HG03159 (cell line): ENCODE data around the gene ASXL1.

Experiments used
- ATAC-seq: cut with Tn5 transposase; IDR thresholded peaks from one replicate; pipeline ENCODE4 v1.9.1; 2021; ENCODE audit warnings: mild to moderate bottlenecking, moderate library complexity; ENCODE audit not compliant: unreplicated experiment

Gene ASXL1

DNA sequence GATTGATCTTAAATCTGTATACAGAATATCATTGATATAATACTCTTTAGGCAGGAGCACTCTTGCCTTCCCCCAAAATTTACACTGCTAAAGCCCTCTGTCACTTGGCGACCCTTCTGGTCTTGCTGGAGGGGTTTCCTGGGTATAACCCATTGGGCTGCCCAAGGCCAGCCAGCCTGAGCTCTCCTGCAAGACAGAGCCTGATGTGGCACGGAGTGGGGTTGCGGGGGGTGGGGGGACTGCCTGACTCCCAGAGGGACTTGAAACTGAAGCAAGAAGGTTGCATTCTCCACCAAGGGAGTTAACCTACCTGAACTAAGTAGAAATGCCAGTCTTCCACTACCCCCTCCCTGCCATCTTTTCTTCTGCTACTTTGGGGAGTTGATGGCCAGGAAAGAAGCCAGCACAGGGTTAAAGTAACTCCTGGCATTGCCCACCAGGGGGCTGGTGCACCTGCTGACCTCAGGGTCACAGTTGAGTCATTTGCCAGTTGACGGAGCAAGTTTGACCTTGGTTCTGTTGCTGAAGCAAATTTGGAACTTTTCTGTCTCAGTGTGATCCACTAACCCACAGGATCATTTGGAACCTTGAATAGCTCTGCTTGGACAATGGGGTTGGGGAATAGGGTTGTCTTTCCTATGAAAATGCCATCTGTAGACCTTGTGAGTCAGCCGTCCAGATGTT, 79.4 kb downstream of the ASXL1 start:
- ATAC-seq, result no peak

DNA sequence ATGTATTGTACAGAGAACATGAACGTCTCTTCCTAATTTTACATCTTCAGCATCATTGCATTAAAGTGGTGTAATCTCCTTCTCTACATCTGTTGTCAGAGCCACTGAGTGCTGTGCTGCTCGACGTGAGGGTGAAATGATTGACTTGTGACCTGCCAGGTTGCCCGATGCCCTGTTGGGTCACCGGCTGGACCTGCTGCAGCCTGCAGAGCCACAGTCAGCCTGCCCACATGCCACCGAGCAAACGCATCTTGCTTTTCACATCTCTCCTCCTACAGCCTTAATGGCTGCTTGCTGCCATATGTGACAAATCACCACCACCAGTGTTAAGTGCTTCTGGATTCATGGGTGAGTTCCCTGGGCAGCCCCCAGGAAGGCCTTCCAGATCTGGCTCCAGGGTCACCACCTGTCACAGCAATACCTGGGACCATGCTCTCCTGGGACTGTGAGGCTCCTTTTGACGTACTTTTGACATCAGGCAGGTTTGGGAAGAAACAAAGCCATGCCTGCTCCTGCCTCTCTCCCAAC, 80.3 kb downstream of the ASXL1 start:
- no peak for ATAC-seq

DNA sequence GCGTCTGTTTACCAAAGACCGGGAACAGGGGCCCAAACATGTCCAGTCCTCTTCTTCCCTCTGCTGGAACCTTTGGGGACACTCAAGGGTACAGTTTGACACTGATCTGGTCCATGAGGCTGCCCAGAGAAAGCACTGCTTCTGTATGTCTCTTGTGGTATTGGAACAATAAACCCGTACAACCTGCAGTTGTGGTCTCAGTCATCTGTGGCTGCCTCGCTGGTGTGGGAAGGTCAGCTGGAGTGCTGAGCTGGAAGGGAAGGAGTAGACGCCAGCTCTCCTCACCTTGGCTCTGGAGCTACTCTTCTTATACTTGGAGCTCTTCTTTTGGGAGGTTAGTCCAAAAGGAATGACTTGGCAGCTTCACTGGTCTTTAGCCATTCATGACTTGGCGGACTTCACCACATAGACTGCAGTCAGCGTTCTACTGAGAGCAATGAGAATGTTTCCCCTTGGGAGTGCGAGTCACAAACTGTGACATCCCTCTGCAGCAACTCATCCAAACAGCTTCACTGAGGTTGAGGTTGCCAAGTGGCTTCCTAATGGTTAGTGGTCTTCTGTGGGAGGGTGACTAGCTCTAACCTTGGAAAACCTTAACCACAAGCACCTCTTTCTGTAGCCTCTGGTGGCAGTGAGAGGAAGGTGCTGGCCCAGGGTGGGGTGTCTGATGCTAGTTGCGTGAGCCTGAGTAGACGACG, 81.2 kb downstream of the ASXL1 start:
- ATAC-seq, result no peak

DNA sequence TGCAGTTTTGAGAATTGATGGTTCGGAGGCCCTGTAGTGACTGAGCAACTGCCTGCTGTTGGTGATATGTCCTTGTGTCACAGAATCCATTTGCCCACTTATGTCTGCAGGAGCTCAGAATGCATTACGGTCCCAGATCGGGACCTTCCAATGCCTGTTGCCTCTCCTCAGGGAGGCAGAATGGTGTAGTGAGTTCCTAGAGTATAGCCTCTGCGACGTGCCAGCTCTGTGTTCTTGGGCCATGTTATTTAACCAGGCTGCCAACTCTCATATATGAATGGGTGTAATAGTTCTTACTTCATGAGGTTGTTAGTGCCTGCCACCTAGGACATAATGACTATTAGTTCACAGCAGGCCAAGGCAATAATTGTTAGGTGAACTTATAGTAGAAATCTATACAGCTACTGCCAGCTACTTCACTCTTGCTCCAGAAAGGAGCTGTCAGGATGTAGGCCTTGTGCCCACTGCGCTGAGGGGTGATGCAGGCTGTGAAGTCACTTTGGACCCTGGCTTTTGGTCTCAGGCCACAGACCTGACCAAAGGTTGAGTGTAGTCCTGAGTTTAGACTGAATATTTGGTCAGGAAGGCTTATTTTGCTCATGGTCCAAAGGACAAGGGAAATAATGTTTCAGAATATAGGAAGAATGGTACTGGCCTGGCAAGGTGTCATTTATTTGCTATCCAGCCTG, 82.1 kb downstream of the ASXL1 start:
- ATAC-seq, result no peak

DNA sequence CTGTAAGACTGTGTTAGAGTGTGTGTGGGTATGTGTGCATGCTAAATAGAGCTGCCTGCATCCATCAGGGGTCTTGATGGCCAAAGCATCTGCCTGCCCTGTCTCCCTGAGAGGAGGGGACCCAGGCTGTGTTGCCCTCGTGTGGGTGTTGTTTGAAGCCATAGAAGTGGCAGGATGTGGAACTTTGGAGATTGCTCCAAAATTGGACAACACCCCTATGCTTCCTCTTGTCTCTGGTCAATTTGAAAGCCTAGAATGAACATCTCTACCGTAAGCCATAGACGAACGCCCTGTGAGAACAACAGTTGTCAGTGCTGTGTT, 82.6 kb downstream of the ASXL1 start:
- no peak for ATAC-seq

DNA sequence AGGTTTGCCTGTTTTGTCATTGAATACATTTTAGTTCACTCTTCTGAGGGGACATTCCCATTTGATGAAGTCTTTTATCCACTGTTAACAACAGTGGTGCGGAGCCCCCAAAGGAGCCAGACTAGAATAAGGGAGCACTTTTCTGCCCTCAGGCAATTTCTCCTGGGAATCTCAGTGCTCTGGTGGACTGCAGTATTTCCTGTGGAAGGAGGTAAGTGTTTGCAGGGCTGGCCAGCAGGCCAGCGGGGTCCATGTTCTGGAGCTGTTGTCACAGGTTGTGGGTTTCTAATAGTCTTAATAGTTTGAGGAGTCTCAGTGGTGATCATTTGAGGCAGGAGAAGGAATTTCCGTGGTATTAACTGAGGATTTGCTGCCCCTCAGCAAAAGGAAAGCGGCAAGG, 83.5 kb downstream of the ASXL1 start:
- ATAC-seq, result no peak

DNA sequence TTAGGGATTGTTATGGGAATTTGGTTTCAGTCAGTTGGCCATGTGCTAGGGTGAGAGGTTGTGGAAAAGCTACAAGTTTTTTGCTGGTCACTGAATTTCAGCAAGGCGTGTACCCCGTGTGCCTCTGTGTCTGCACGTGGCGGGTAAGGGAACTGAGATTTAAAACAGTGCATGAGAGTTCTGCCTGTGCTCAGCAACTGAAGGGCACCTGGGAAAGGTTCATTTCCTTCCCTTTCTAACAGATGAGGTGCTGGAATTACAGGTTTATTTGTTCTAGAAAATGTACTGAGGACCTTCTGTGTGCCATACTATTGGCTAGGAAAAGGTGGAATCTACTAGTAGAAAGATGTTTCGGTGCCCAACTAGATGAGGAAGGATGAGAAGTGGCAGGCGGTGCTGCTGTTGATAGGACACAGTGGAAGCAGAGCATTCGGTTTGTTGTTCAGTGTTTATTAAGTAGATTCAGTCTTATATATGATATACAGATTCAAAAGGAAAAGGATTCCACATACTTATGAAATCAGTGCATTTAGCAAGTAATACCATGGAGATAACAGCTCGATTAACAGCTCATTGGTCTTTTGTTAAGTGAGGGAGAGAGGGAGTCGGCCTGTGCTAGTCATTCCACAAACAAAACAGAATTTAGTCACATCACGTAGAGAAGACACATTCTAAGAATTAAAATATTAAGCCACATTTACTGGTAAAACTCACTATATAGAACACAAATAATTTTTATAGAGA, 84.7 kb downstream of the ASXL1 start:
- no peak for ATAC-seq

DNA sequence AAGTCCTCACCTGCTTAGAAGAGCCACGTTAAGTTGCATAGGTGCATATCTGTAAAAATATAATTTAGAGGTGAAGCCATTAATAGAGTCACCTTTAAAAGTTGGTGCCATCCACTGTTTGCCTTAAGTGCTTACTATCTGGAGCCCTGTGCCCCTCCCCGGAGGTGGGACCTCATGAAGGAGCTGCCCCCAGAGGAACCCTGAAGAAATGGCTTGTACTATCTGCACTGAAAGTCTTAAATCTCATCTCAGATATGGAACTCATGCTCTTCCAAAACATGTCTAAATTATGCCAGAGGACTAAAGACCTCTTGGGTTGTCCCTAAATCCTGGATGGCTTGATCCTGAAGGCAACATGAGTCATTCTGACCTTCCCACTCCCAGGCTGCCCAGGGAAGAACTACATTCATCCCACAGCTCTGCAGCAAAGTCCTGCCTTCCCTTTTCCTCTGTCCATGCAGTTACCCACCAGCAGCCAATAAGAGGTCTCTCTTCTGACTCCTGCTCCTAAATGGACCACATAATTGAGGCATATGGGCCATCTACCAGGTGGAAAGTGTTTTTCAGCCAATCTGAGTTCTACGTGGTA, 85.3 kb downstream of the ASXL1 start:
- ATAC-seq, result no peak

DNA sequence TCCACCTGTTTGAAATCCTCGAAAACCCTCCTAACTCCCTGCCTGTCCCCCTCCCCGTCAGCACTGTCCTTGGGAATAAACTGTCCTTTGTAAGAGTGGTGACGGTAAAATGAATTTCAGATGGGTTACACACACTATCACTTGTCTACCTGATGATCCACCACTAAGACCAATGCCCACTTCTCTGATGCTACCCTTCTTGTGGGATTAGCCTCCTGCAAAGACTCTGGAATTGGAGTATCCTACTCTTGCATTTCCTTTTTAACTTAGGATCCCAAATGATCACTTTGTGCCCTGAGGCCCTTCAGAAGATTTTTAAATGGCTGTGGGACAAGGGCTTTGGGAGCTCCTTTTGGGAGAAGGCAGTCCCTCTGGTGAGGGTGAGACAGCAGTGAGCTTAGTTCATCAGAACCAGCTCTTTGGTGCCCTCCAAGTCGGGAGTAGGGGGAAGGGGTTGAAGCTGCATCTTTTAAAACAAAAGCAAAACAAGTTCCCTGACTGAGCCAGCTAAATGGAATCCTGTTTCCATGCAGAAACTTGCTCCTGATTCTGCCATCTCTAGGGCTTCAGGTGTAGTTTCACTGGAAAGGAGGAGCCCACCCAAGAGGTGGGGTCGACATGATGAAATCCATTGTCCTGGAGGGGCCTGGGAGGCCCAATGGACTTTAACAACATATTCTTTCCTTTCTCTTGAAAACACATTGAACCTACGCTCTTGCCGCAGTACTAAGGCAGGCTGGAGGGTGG, 86.5 kb downstream of the ASXL1 start:
- no peak for ATAC-seq

DNA sequence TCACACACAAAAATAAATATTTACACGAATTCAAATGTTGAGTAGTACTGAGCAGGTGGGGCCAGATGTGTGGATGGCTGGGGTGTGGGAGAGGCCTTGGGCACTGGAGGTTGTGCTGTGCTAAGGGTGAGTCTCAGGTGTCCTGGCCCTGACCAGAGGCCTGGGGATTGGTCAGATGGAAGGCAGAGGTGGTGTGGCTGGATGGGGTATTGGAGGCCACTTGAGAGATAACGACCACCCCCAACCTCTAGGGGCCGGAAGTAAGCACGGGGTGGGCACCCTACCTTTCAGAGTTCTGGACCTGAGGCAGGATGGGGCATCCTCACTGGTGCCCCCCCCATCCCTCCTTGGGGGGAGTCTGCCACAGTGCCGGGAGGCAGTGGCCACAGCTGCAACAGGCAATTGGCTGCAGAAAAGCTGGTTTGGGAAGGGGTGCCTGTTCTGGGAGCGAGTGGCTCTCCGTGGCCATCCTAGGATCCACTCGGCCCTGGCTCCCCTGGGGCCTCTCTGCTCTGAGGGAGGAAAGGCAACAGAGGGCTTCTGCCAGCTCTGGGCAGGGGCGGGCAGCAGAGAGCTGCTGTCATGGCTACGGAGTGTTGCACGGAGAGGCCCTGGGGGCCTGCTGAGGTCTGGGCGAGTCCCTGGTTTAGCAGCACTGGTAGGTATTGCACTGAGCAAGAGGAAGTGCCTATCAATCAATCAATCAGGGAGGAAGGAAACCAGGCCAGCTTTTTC, 87.6 kb downstream of the ASXL1 start:
- no peak for ATAC-seq

DNA sequence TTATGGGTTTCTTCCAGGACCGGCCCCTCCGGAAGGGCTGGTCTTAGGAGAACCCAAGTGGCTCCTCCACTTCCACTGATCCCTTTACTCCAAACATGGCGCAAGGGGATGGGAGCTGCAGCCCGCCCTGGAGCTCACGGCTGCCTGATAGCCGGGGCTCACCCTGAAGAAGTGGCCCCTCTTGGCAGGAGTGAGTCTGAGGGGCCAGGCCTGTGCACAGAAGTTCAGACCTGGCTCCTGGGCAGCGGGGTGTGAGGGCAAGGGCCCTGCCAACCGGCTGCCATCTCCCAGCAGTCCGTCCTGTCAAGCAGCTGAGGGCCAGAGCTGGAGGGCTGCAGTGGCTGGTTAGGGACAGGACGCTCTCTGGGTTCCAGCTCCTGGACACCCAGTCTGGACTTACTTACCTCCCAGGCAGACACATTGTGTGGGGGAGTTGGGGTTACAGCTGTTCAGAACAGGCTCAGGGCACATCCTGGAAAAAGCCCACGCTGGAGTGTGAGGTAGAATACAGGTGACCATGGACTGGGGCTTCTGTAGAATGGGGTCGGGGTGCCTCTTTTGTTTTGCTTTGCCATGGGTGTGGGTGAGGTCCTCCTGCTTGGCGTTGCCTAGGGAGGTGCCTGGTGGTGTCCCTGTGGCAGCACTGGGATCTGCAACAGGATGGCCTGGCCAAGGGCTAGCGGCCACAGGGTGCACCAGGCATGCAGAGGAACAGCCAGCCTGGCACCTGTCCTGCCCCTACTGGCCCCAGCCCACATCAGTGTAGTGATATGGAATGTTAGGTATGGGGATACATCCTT, 88.4 kb downstream of the ASXL1 start:
- no peak for ATAC-seq

DNA sequence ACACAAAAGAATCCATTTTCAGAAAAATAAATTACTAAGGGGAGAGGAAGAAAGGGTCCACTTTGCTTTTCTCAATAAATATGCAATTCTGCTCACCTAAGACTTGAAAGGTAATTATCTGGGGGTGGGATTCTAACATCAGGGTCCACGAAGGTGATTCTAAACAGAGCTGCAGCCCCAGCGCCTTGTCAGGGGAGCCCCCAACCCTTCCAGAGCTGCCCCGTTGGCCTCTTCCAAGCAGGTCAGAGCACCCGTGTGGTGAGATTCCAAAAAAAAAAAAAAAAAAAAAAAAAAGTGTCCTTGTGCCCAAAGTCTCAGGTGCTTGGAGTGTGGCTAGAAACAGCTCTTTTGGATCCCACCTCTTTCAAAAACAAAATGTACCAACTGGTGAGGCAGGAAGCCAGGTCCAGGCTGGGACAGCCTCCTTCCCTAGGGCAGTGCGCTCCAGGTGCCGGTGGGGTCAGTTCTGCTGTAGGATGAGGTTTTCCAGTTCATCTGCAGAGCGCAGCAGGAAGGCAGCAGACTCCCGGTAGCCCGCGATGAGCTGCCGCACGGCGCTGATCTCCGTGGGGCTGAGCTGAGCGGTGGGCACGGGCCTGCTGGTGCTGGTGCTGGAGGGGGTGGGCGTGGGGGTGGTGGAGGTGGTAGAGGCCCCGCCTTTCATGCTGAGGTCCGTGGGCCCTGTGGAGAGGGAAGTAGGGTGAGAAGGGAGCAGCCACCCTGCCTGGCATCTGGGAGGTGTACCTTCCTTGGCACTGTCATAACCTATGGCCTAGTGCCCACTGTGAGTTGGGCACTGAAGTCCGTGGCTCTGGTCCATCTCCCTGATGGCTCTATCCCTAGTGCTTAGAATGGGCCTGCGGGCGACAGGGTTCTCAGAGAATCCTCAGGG, 89.3 kb downstream of the ASXL1 start:
- no peak for ATAC-seq

DNA sequence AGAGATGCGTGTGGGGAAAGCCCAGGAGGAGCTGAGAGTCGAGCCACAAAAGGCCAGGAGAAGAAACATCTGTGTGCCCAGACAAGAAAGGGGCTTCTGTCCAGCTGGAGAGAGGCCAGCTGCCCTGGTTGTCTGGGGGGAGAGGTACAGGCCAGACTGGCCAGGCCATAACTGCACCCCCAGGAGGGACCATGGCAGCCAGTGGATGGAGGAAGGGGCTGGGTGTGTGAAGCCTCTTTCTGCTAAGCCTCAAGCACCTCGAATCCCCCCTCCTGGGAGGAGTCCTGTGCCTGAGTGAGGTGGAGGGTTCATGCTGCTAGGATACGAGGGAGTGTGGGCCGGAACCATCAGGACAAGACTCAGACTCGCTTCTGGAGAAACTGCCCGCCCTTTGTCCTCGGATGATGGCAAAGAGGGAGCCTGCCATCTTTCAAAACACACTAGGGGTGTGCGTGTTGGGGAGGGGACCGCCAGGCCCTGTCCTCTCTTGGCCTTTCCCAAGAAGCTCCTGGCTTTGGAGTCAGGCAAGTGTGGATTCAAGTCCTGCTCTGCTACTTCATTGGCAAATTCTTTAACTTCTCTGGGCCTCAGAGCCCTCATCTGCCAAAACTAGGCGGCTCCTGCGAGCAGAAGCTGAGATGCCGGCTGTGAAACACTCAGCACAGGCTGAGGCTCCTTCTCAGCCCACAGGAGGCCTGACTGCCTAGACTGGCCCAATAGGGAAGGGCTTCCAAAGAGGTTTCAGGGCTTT, 90.3 kb downstream of the ASXL1 start:
- ATAC-seq, result no peak

DNA sequence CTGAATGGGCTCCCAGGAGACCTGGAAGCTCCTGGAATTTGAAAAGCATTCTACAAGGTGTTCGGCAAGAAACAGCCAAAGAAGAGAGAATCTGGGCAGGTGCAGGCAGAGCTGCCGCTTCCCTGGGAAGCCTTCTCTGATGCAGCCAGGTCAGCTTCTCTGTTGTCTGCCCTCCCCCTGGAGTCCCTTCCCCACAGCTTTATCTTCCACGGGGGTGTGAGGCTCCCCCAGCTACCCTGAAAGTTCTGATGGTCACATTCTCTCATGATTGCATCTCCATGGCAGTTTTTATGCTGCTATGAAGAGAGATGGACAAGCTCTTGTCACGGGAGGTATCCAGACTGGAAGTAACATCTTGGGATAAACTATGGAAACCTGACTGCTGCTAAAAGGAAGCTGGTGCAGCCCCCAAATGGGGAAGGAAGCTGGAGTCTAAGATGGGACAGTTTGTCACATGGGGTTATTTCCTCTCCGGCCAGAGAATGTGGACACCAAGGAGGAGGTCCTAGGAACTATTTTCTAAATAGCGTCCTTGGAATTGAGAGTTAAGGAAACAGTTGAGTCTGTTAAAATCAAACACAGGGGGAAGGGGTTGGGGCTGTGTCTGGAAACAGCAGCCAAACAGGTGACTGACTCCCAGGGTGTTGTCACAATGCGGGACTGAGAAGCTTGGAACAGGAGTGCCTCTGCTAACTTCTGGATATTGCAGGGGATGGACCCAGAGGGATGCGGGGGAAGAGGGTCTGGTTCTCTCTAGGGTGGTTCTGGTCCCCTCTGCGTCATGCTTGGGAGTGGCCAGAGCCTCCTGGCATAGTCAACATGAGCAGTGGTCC, 91.1 kb downstream of the ASXL1 start:
- no peak for ATAC-seq

DNA sequence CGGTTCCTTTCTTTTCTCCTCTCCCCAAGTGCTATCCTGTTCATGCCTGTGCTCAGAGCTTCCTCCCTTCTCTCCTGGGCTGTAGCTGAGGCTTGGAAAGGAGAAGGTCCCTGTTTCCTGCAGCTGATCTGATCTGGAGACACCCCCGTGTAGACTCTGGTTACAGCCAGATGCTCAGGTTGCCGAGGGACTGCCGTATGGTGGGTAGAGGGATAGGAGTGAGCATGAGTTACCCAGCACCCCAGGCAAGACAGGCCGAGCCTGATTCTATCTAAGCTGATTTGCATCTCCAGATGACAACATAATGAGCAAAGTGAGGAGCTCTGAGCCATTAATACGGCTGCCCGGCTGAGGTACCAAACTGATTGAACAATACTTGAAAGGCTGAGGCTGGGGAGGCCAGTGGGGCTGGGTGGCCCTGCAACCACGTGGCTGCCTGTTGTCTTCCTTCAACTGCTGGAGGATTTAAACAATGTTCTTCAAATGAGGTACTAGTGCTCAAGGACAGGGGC, 91.8 kb downstream of the ASXL1 start:
- ATAC-seq, result no peak

DNA sequence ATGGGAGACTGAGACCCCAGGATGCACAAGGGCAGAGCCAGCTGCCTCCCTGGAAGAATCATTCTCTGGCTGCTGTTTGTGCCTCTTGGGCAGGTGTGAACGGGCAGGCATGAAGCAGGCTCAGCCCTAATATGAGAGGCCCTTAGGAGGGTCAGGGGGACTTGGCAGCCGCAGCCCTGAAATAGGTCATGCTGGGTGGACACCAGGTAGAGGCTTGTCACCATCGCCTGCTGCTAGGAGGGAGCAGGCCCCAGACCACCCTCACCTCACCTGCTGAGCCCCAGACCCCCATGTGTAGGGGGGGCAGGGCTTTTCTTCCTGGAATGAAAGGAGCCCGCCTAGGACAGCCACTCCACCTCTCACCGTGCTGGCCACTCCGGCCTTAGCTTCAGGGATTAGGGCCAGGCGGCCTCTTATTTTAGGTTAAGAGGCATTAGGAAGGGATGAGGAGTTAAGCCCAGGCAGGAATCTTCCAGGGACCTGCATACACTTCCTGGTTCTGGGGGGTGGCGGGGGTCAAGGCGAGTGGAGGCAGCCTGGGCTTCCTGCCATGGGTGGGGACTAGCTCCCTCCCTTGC, 92.4 kb downstream of the ASXL1 start:
- ATAC-seq, result no peak
